ES-I3 (cell line): ENCODE results near the gene TMEM132D.

Source experiments
- H3K36me3 ChIP-seq: 2 replicates; pipeline ENCODE4 v1.6.1; 2013; ENCODE audit warnings: mild to moderate bottlenecking, low read length, control low read depth, moderate library complexity; ENCODE audit not compliant: insufficient read depth
- H3K4me1 ChIP-seq: 2 replicates; pipeline ENCODE4 v1.6.1; 2013; ENCODE audit warnings: mild to moderate bottlenecking, control low read depth, low read length; ENCODE audit not compliant: insufficient read depth
- H3K9ac ChIP-seq: 2 replicates; pipeline ENCODE4 v1.6.1; 2013; ENCODE audit warnings: low read depth, mild to moderate bottlenecking, low read length, moderate library complexity
- H3K9me3 ChIP-seq: 2 replicates; pipeline ENCODE4 v1.6.1; 2013; ENCODE audit warnings: mild to moderate bottlenecking, low read length, moderate library complexity; ENCODE audit not compliant: control insufficient read depth, insufficient read depth

The TMEM132D gene

DNA sequence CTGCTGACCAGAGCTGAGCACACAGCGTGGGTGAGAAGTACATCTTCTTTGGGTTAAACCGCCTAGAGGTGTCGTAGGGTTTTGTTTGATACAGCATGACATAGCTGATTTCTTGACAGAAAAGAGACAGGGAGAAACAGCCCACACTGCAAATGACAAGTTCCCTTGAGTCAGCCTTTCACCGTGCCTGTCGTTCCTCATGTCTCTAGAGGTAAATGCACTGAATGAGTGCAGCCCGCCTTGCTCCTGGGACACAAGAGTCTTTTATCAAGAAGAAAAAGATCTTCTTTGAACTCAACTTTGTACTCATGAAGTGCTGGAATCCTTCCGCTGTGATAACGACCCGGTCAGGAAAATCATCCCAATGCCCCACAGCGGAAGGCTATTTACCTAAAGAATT lies 77.6 kb downstream of the TMEM132D start:
- no peak overlapping the region for H3K9ac ChIP-seq
- peaks cover 26% of the 10 kb centered on the region for H3K4me1 ChIP-seq
- peaks cover 2% of the 10 kb centered on the region; the same call in 1 of the 2 replicates for H3K9me3 ChIP-seq
- no peaks in the 10 kb centered on the region; the same call in 1 of the 2 replicates for H3K36me3 ChIP-seq

DNA sequence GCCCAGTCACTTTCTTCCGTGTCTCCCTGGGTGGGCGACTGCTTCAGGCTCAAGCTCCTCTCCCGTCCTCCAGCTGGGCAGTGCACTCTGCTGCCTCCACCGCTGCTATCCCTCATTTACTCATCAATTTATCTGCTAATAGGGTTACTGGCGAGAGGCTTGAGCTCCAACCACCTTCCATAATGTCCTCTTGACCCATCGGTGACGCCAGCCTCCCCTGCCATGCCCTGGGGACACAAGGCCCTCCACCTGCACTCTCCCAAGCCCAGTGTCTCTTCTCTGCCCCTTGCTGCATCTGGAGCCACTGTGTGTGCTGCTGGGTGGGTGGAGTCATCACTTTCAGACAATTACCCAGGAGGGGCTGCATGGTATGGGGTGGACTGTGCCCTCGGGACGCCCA lies 78.5 kb downstream of the TMEM132D start:
- Histone ChIP-seq H3K4me1 (peaks cover 17% of the 10 kb centered on the region), H3K36me3 (no peaks in the 10 kb centered on the region; the same call in 1 of the 2 replicates), H3K9ac (no peak overlapping the region), H3K9me3 (peaks cover 2% of the 10 kb centered on the region; the same call in 1 of the 2 replicates)

DNA sequence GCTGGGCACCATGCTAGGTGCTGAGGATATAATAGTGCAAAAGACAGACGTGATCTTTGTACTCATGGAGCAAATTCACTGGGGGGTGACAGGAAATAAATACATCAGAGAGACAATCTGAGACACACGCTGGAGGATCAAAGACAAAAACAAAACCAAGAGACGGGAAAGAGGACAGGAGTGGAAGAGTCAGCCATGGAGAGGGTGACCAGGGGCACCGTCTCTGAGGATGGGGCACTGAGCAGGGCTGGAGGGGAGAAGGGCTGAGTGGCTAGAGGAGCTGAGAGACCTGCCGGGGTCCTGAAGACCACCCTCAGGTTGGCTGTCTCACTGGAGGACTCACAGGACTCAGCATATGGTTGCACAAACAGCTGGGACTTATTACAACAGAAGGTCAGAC lies 81.9 kb downstream of the TMEM132D start:
- Histone ChIP-seq H3K4me1 (peaks cover 4% of the 10 kb centered on the region; the same call in 1 of the 2 replicates), H3K36me3 (no peaks in the 10 kb centered on the region), H3K9me3 (peaks cover 2% of the 10 kb centered on the region; the same call in 1 of the 2 replicates), H3K9ac (no peak overlapping the region)

GRCh38 chr12:129819391-129819790 lies 84.4 kb downstream of the TMEM132D start:
- Histone ChIP-seq H3K4me1 (no peaks in the 10 kb centered on the region), H3K9ac (no peak overlapping the region), H3K9me3 (peaks cover 2% of the 10 kb centered on the region; the same call in 1 of the 2 replicates), H3K36me3 (no peaks in the 10 kb centered on the region)

DNA sequence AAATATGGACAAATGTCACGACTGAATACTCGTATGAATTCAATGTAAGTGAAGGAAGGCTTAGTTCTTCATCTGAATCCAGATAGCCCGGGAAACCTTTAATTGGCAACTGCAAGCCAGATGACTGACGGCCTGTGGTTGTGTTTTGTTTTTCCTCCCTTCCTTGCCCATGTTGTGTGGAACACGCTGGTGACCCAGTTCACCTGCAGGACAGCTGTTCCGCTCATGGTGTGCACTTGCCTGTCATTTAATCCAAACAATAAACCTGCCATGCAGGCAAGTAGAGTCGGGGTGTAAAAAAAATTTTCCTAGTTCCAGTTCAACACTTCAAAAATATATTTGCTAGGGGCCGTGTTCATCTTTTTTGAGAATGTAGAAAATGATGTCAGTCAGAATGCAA lies 88.0 kb downstream of the TMEM132D start:
- H3K9me3 ChIP-seq = peaks cover 2% of the 10 kb centered on the region; the same call in 1 of the 2 replicates

DNA sequence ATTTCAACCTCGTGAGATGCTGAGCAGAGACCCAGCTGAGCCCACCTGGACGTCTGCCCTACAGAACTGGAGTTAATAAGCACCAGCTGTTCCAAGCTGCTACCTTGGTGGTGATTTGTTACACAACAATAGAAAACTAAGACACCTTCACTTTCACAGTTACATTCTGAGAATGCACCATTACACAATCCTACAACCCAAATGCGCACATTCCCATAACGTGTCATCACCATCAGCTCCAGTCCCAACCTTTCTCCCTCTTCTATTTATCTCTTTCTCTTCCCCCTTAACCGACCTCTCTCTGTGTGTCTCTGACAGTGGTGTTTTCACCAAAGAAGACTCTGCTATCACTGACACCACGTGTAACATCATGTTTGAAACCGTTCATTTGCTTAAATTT lies 91.9 kb downstream of the TMEM132D start:
- H3K9me3 ChIP-seq = peaks cover 2% of the 10 kb centered on the region; the same call in 1 of the 2 replicates
- H3K9ac ChIP-seq = no peak overlapping the region
- H3K4me1 ChIP-seq = 0 out of 2 replicates have a peak, but pooled peaks cover 15% of the 10 kb centered on the region
- H3K36me3 ChIP-seq = no peaks in the 10 kb centered on the region

More for the DNA sequence above, 88.0 kb downstream of the TMEM132D start:
- 0 out of 2 replicates have a peak, but pooled peaks cover 8% of the 10 kb centered on the region for H3K4me1 ChIP-seq
- H3K36me3 ChIP-seq = no peaks in the 10 kb centered on the region
- no peak overlapping the region for H3K9ac ChIP-seq

GRCh38 chr12:129807136-129807535 lies 96.7 kb downstream of the TMEM132D start:
- peaks cover 2% of the 10 kb centered on the region; the same call in 1 of the 2 replicates for H3K9me3 ChIP-seq
- H3K36me3 ChIP-seq = no peaks in the 10 kb centered on the region
- no peak overlapping the region for H3K9ac ChIP-seq
- 0 out of 2 replicates have a peak, but pooled peaks cover 12% of the 10 kb centered on the region for H3K4me1 ChIP-seq

DNA sequence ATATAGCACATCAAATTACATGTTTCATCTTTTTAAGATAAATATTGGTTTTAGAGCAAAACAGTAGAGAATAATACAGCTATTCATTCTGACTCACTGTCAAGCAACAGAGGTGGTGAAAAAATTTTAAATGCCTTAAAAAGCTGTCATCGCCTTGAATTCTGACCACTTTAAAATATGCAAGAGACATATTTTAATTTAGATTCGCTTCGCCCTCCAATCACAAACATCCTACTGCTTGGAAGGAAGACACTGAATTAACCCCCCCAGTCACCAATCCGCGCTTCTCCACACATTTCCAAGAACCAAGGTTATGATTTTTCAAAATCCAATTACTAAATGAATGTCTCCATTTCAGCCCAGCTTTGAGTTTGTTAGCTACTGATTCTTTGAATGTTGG lies 112.4 kb downstream of the TMEM132D start:
- H3K9ac ChIP-seq = no peak overlapping the region
- peaks cover 3% of the 10 kb centered on the region; the same call in 1 of the 2 replicates for H3K9me3 ChIP-seq
- H3K4me1 ChIP-seq = no peaks in the 10 kb centered on the region

DNA sequence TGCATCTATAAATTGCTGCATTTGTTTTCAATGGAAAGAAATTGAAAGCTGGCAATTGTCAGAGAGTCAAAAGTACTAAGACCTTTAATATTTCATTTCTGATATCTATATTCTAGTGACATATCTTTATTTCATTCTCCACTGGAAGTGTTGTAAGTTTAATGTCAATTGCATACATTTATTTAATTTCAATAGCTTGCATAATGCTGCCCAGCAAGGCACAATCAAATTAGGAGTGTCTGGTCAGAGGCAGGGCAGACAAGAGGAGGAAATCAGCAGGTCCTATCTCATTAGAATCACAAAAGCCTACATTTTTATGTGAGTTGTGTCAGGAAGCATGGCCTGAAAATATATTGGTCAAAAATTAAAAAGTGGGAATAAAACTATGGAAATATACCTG lies 112.9 kb downstream of the TMEM132D start:
- Histone ChIP-seq H3K36me3 (no peaks in the 10 kb centered on the region), H3K9me3 (peaks cover 3% of the 10 kb centered on the region; the same call in 1 of the 2 replicates), H3K4me1 (no peaks in the 10 kb centered on the region), H3K9ac (no peak overlapping the region)

More for the DNA sequence above, 112.4 kb downstream of the TMEM132D start:
- H3K36me3 ChIP-seq = no peaks in the 10 kb centered on the region

GRCh38 chr12:129790331-129790730 lies 113.5 kb downstream of the TMEM132D start:
- peaks cover 3% of the 10 kb centered on the region; the same call in 1 of the 2 replicates for H3K9me3 ChIP-seq
- H3K9ac ChIP-seq = no peak overlapping the region
- H3K36me3 ChIP-seq = no peaks in the 10 kb centered on the region

GRCh38 chr12:129789921-129790320 lies 113.9 kb downstream of the TMEM132D start:
- H3K9ac ChIP-seq = no peak overlapping the region
- H3K4me1 ChIP-seq = no peaks in the 10 kb centered on the region
- H3K36me3 ChIP-seq = no peaks in the 10 kb centered on the region
- H3K9me3 ChIP-seq = peaks cover 3% of the 10 kb centered on the region; the same call in 1 of the 2 replicates

More at GRCh38 chr12:129790331-129790730, 113.5 kb downstream of the TMEM132D start:
- no peaks in the 10 kb centered on the region for H3K4me1 ChIP-seq

DNA sequence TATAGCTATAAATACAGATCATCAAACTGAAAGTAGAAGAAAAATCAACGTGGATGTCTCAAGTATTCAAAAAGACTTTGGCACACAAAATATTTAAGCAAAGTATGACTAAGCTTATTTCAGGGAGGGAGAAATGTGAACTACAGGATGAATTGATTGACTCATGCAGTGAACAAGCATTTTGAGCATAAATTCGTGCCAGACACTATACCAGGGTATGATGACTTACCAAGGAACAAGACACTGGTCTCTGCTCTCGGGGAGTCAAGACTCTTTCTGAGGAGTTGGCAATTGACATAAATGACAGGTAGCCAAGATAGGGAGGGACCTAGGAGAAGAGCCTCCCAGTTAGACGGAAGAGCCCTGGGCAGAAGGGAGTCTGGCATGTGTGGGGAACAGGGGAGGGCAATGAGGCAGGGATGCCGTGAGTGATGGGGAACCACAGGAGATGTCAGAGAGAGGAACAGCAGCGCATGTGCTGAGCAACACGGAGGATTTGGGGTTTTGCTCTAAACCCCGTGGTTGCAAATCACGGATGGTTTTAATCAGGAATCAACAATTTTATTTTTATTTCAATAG lies 115.2 kb downstream of the TMEM132D start:
- peaks cover 3% of the 10 kb centered on the region; the same call in 1 of the 2 replicates for H3K9me3 ChIP-seq
- no peak overlapping the region for H3K9ac ChIP-seq
- H3K36me3 ChIP-seq = no peaks in the 10 kb centered on the region
- H3K4me1 ChIP-seq = no peaks in the 10 kb centered on the region

DNA sequence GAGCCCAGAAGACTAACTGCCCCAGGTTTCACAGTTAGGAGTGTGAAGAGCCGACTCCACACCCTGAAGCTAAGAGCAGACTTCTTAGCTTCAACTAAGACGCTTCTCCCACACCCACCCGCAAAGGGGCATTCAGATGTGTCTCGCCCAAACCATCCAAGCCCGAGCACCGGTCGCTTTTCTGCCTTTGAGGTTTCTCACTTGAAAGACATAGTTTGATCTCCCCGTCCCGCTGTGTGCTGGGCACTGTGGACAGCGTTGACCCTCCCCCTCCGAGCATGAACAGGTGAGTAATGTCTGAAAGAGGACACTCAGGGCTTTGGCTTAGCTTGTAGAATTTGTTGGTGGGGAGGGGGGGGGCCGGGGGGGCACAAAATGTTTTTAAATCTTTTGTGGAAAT lies 123.8 kb downstream of the TMEM132D start:
- H3K9ac ChIP-seq = no peak overlapping the region
- peaks cover 16% of the 10 kb centered on the region for H3K4me1 ChIP-seq
- H3K36me3 ChIP-seq = no peaks in the 10 kb centered on the region
- H3K9me3 ChIP-seq = no peaks in the 10 kb centered on the region

- Histone ChIP-seq H3K4me1 (peaks cover 16% of the 10 kb centered on the region), H3K36me3 (no peaks in the 10 kb centered on the region), H3K9ac (no peak overlapping the region), H3K9me3 (no peaks in the 10 kb centered on the region)
Observed at GRCh38 chr12:129779033-129779432, 124.8 kb downstream of the TMEM132D start.

GRCh38 chr12:129776977-129777667 lies 126.7 kb downstream of the TMEM132D start:
- H3K9me3 ChIP-seq = no peaks in the 10 kb centered on the region
- peaks cover 30% of the 10 kb centered on the region for H3K4me1 ChIP-seq
- H3K36me3 ChIP-seq = no peaks in the 10 kb centered on the region
- no peak overlapping the region for H3K9ac ChIP-seq
